ENCODE measurements around the gene DARS2.
"Not testable (repeated sequence)": the region's sequence is repeated elsewhere in the genome, so short reads cannot be mapped to it uniquely, and the experiment has no call there.

Gene DARS2

GRCh38 chr1:173824315-173825081 lies at the start of gene DARS2, which contains the start of gene CENPL:
DARS2 (plus strand) TSS chr1:173824673; CDS start chr1:173825230, 557 bp downstream.
CENPL (minus strand) TSS chr1:173824883; CDS start chr1:173811299, 13,584 bp downstream.
- H3K36me3 ChIP-seq, result peaks cover 24% of the 10 kb centered on the region
- H3K27ac ChIP-seq, result peak within 1 kb of the TSS; percentile 88
- TF ChIP-seq Cebpa-rat (IDR thresholded peaks at IDR 0.05), result 0 out of 2 replicates have a peak, but pooled peaks have one; percentile 44
- no peaks in the 10 kb centered on the region for H3K27me3 ChIP-seq
- H3K9ac ChIP-seq, result peak within 1 kb of the TSS; percentile 89
- H3K4me3 ChIP-seq, result peak within 1 kb of the TSS; percentile 90
- no peaks in the 10 kb centered on the region for H3K9me3 ChIP-seq
- H3K4me2 ChIP-seq, result peak within 1 kb of the TSS; percentile 95
- peaks cover 49% of the 10 kb centered on the region for H3K4me1 ChIP-seq
- no peaks in the 10 kb centered on the region for H4K20me1 ChIP-seq

GRCh38 chr1:173775578-173776226 lies 48.8 kb upstream of the DARS2 start:
- TF ChIP-seq Cebpa-rat (IDR thresholded peaks at IDR 0.05), result no peak
- Histone ChIP-seq H3K27me3 (no peaks in the 10 kb centered on the region), H3K4me1 (no peaks in the 10 kb centered on the region), H3K9me3 (no peaks in the 10 kb centered on the region), H3K27ac (no peak overlapping the region), H3K9ac (no peak overlapping the region), H3K4me3 (no peak overlapping the region), H3K36me3 (peaks cover 73% of the 10 kb centered on the region), H4K20me1 (no peaks in the 10 kb centered on the region), H3K4me2 (no peak overlapping the region)

- Histone ChIP-seq H3K27ac (no peak overlapping the region), H3K4me3 (no peak overlapping the region), H3K9ac (no peak overlapping the region), H3K36me3 (peaks cover 90% of the 10 kb centered on the region), H3K4me2 (no peak overlapping the region), H3K9me3 (no peaks in the 10 kb centered on the region), H4K20me1 (no peaks in the 10 kb centered on the region), H3K4me1 (no peaks in the 10 kb centered on the region), H3K27me3 (no peaks in the 10 kb centered on the region)
- TF ChIP-seq Cebpa-rat (IDR thresholded peaks at IDR 0.05), result no peak
Measured at GRCh38 chr1:173779936-173780335, 44.5 kb upstream of the DARS2 start.

GRCh38 chr1:173784997-173785396 lies 39.5 kb upstream of the DARS2 start:
- no peak overlapping the region for H3K4me3 ChIP-seq
- no peaks in the 10 kb centered on the region for H3K4me1 ChIP-seq
- H3K9me3 ChIP-seq, result no peaks in the 10 kb centered on the region
- no peak for TF ChIP-seq Cebpa-rat (IDR thresholded peaks at IDR 0.05)
- H3K36me3 ChIP-seq, result peaks cover 83% of the 10 kb centered on the region
- H3K9ac ChIP-seq, result no peak overlapping the region
- no peaks in the 10 kb centered on the region for H3K27me3 ChIP-seq
- no peaks in the 10 kb centered on the region for H4K20me1 ChIP-seq
- no peak overlapping the region for H3K4me2 ChIP-seq
- no peak overlapping the region for H3K27ac ChIP-seq

- Histone ChIP-seq H3K4me2 (no peak overlapping the region), H3K27me3 (no peaks in the 10 kb centered on the region), H3K9ac (no peak overlapping the region), H3K4me3 (no peak overlapping the region), H4K20me1 (no peaks in the 10 kb centered on the region), H3K27ac (no peak overlapping the region), H3K9me3 (no peaks in the 10 kb centered on the region), H3K4me1 (no peaks in the 10 kb centered on the region), H3K36me3 (peaks cover 66% of the 10 kb centered on the region)
- no peak for TF ChIP-seq Cebpa-rat (IDR thresholded peaks at IDR 0.05)
Measured at GRCh38 chr1:173789841-173790240, 34.6 kb upstream of the DARS2 start.

GRCh38 chr1:173798078-173798477 lies 26.4 kb upstream of the DARS2 start:
- Histone ChIP-seq H3K27ac (no peak overlapping the region), H3K4me3 (no peak overlapping the region), H3K36me3 (peaks cover 88% of the 10 kb centered on the region), H3K4me1 (no peaks in the 10 kb centered on the region), H3K4me2 (no peak overlapping the region), H3K9me3 (peaks cover 19% of the 10 kb centered on the region), H3K9ac (no peak overlapping the region), H4K20me1 (no peaks in the 10 kb centered on the region), H3K27me3 (no peaks in the 10 kb centered on the region)
- TF ChIP-seq Cebpa-rat (IDR thresholded peaks at IDR 0.05), result no peak

GRCh38 chr1:173799995-173800394 lies 24.5 kb upstream of the DARS2 start:
- not testable (repeated sequence) for H3K4me1 ChIP-seq
- Histone ChIP-seq H3K36me3 (peaks cover 97% of the 10 kb centered on the region), H3K9me3 (peaks cover 19% of the 10 kb centered on the region)

GRCh38 chr1:173802961-173803360 lies 21.5 kb upstream of the DARS2 start:
- Histone ChIP-seq H3K9ac (no peak overlapping the region), H3K4me3 (no peak overlapping the region), H3K27me3 (no peaks in the 10 kb centered on the region), H3K4me2 (no peak overlapping the region), H4K20me1 (no peaks in the 10 kb centered on the region), H3K9me3 (no peaks in the 10 kb centered on the region), H3K4me1 (no peaks in the 10 kb centered on the region), H3K36me3 (peaks cover 97% of the 10 kb centered on the region), H3K27ac (no peak overlapping the region)
- peak; percentile 21; the same call in 1 of the 2 replicates for TF ChIP-seq Cebpa-rat (IDR thresholded peaks at IDR 0.05)

More at GRCh38 chr1:173799995-173800394, 24.5 kb upstream of the DARS2 start:
- not testable (repeated sequence) for H3K4me2 ChIP-seq, H3K27me3 ChIP-seq, H3K4me3 ChIP-seq, H4K20me1 ChIP-seq, H3K27ac ChIP-seq, H3K9ac ChIP-seq

GRCh38 chr1:173813654-173814053 lies 10.8 kb upstream of the DARS2 start:
- not testable (repeated sequence) for H4K20me1 ChIP-seq, H3K4me3 ChIP-seq, H3K9ac ChIP-seq, H3K4me2 ChIP-seq, H3K4me1 ChIP-seq, H3K27me3 ChIP-seq, H3K27ac ChIP-seq
- peaks cover 45% of the 10 kb centered on the region for H3K9me3 ChIP-seq
- peaks cover 69% of the 10 kb centered on the region for H3K36me3 ChIP-seq

GRCh38 chr1:173818459-173818858 lies 6.0 kb upstream of the DARS2 start:
- no peaks in the 10 kb centered on the region for H4K20me1 ChIP-seq
- H3K4me1 ChIP-seq, result peaks cover 25% of the 10 kb centered on the region
- no peak overlapping the region for H3K4me2 ChIP-seq
- H3K27ac ChIP-seq, result no peak overlapping the region
- H3K9me3 ChIP-seq, result peaks cover 44% of the 10 kb centered on the region
- no peaks in the 10 kb centered on the region for H3K27me3 ChIP-seq
- no peak for TF ChIP-seq Cebpa-rat (IDR thresholded peaks at IDR 0.05)
- no peak overlapping the region for H3K4me3 ChIP-seq
- peaks cover 60% of the 10 kb centered on the region for H3K36me3 ChIP-seq
- H3K9ac ChIP-seq, result no peak overlapping the region
